Activated naive CD4-positive, alpha-beta T cell treated with anti-CD3 and anti-CD28 coated beads, Interleukin-2, amount 10 ng/mL, durations not matched to agents 7 days and 5 days (primary cell): ENCODE data around the gene NR4A2.
A peak's percentile ranks its signal among the peaks of the same experiment; 100 is the strongest.

ENCODE experiments used
- CTCF ChIA-PET: fragments of 350-600 bp; sonication (Branson Sonifier 250); formaldehyde crosslinking; loops from one replicate; lab custom pipeline; 2021; ENCODE audit warnings: antibody characterized with exemption; lab: Charles Lee
- DNase-seq: peaks from one replicate; pipeline ENCODE4 v3.0.0-alpha.2; 2020
- H3K27ac Mint-ChIP-seq: one replicate; pipeline ENCODE4 v1.8.0; 2021; ENCODE audit warnings: mild to moderate bottlenecking, moderate library complexity, mixed read lengths
- H3K27me3 Mint-ChIP-seq: one replicate; pipeline ENCODE4 v1.8.0; 2021; ENCODE audit warnings: mild to moderate bottlenecking, mixed read lengths
- H3K36me3 Mint-ChIP-seq: one replicate; pipeline ENCODE4 v1.8.0; 2021; ENCODE audit warnings: mixed read lengths
- H3K4me1 Mint-ChIP-seq: one replicate; pipeline ENCODE4 v1.8.0; 2021; ENCODE audit warnings: mixed read lengths
- H3K4me3 Mint-ChIP-seq: one replicate; pipeline ENCODE4 v1.8.0; 2021; ENCODE audit warnings: mild to moderate bottlenecking, moderate library complexity, mixed read lengths
- H3K9me3 Mint-ChIP-seq: one replicate; pipeline ENCODE4 v1.8.0; 2021; ENCODE audit warnings: mixed read lengths

Gene NR4A2

DNA sequence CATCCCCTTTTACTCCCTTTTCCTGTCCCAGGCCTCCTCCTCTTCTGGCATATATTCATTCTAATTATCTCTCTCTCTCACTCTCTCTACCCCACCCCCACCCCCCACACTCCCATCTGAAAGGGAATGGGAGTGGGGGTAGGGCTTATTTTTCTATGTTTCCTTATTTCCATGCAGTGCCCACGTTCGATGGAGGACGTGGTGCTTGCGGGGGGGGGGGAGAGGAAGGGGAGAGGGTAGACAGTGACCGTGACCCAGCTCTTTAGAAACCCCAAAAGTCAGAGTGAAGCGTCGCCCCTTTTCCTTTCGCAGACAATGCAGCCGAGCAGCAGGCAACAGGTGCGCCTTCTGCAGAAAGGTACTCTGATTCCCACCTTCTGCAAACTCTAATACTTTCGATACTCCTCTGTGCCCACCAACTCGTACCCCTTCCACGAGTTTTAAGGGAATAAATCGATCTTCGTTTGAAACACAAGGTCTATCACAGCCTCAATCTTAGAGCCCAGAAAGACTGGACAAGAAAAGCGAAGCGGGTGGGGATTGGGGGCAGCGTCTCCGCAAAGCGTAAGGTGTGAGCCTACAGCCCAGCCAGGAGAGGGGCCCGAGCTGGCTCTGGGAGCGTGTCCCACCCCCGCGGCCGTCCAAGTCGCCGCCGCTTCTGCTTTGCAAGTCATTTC lies 891 bp upstream of the NR4A2 start:
- peaks cover 52% of the 10 kb centered on the region for H3K4me1 Mint-ChIP-seq
- peak; percentile 36 for DNase-seq
- H3K27ac Mint-ChIP-seq = peak overlapping the region; percentile 93
- H3K9me3 Mint-ChIP-seq = no peaks in the 10 kb centered on the region
- H3K36me3 Mint-ChIP-seq = peaks cover 2% of the 10 kb centered on the region
- H3K4me3 Mint-ChIP-seq = peak overlapping the region; percentile 91
- CTCF ChIA-PET = interaction anchor here (2.3 to 3.0 kb wide), 3 partner anchors 10 to 255 kb away, joined by 9 to 35 read pairs (median 15); no protein-coding TSS in a partner anchor
- H3K27me3 Mint-ChIP-seq = peaks cover 55% of the 10 kb centered on the region

DNA sequence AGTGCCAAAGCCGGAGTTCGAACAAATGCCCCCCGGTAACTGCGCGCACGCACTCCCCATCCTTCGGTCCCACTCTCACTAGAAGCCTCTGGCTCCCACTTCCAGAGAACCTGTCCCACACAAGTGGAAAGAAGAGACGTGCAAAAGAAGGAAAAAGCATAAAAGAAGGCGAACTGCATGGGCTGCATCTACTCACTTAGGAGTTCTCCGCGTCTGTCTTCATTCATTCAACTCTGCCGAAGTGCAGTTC lies 312 bp downstream of the NR4A2 start:
- Mint-ChIP-seq H3K4me1 (peaks cover 48% of the 10 kb centered on the region), H3K9me3 (no peaks in the 10 kb centered on the region), H3K27ac (peak overlapping the region; percentile 93), H3K4me3 (peak overlapping the region; percentile 91), H3K36me3 (no peaks in the 10 kb centered on the region), H3K27me3 (peaks cover 67% of the 10 kb centered on the region)
- CTCF ChIA-PET = interaction anchor here (1.3 kb wide), 1 partner anchor 9 kb away, joined by 4 read pairs; no protein-coding TSS in a partner anchor
- DNase-seq = no peak

DNA sequence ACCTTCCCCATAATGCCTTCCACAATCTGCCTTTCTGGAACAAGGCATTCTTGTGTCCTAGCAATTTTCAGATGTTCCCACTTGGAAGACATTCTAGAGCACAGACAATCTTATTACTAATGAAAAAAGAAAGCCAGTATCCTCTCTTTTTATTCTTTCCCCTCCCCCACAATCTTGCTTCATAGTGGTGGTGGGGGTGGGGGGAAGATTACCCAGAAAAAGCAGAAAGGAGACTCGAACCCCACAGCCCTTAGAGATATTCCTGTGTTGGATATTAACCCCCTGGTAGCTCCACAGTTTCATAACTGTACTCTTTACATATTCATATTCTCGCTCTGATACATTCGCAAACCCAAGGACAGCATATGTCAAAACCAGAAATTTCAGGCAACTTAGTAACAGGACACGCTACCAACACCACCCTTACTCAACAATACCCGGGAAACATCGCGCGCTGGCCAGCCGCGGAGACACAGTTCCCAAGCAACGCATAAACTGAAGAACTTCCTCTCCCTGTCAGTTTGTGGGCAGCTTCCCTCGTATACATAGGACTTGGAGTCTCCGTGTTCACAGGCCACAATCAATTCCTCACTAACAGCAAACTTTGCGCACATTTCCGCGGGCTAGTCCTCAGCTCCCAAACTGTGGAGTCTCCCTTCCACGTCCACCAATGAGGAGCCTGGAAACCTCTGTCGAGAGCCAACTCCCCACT lies 793 bp downstream of the NR4A2 start:
- Mint-ChIP-seq H3K4me3 (peak overlapping the region; percentile 91), H3K4me1 (peaks cover 48% of the 10 kb centered on the region), H3K36me3 (no peaks in the 10 kb centered on the region), H3K27me3 (peaks cover 69% of the 10 kb centered on the region), H3K9me3 (no peaks in the 10 kb centered on the region), H3K27ac (peak overlapping the region; percentile 93)
- peak; percentile 51 for DNase-seq
- CTCF ChIA-PET = interaction anchor here (1.3 kb wide), 1 partner anchor 9 kb away, joined by 4 read pairs; no protein-coding TSS in a partner anchor

DNA sequence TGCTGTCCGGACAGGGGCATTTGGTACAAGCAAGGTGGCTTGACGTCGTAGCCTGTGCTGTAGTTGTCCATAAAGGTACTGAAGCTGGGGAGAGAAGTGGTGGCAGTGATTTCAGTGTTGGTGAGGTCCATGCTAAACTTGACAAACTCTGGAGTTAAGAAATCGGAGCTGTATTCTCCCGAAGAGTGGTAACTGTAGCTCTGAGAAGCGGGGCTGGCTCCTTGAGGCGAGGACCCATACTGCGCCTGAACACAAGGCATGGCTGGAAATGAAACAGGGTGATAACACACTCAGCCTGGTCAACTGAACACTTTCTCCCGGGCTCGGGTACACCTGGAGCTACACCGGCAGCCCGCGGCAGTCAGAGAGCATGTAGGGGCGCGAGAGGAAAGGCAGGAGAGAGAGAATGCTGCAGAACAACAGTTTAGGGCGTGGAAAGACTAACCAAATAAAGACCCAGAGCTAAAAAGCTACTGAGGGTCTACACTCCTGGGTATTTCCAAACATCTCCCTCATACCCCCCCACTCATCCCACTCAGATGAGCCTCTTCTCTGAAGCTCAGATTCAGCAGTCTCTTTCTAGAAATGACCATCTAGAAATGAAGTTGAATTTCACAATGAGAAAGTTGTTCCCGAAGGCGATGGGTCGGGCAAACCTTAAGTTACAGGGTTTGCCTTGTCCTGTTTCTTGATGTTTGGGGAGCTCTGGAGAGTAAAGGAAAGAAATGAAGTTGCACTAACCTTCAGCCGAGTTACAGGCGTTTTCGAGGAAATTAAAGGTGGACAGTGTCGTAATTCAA lies 2.4 kb downstream of the NR4A2 start:
- Mint-ChIP-seq H3K27ac (no peak overlapping the region), H3K9me3 (no peaks in the 10 kb centered on the region), H3K4me1 (peaks cover 36% of the 10 kb centered on the region), H3K36me3 (no peaks in the 10 kb centered on the region), H3K27me3 (peaks cover 84% of the 10 kb centered on the region), H3K4me3 (no peak overlapping the region)
- no peak for DNase-seq
- CTCF ChIA-PET = interaction anchor here (1.1 to 1.3 kb wide), 2 partner anchors 11 to 259 kb away, joined by 3 to 4 read pairs; no protein-coding TSS in a partner anchor

DNA sequence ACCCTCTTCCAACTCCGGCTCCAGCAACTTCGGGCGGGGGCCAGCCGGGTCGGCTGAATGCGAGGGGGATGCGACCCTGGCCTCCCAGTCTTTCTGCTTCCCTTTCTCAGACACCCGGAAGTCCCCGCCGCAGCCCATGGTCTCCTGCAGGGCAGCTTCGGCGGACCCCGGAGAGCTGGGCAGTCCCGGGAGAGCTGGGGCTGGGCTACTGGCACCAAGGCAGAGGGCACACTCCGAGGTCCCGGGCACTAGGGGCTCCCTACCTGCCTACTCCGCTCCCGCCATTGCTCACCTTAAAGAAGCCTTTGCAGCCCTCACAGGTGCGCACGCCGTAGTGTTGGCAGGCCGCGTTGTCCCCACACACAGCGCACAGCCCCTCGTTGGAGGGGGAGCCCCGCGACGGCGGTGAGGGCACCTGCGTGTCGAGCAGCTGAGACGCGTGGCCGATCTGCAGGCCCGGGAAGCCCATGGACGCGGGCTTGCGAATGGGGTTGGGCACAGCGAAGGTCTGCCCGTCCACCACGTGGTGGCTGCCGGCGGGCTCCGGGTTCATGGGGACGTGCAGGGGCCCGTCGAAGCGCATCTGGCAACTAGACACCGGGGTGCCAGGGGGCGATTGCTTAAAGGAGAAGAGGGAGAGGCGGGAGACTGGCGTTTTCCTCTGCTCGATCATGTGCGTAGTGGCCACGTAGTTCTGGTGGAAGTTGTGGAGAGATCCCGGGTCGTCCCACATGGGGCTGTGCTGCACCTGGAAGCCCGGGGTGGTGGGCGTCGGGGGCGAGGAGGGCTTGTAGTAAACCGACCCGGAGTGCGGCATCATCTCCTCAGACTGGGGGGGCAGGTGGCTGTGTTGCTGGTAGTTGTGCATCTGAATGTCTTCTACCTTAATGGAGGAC lies 3.2 kb downstream of the NR4A2 start:
- no peak for DNase-seq
- H3K27ac Mint-ChIP-seq = no peak overlapping the region
- peaks cover 28% of the 10 kb centered on the region for H3K4me1 Mint-ChIP-seq
- H3K9me3 Mint-ChIP-seq = no peaks in the 10 kb centered on the region
- H3K27me3 Mint-ChIP-seq = peaks cover 86% of the 10 kb centered on the region
- CTCF ChIA-PET = interaction anchor here (1.1 to 1.3 kb wide), 2 partner anchors 10 to 260 kb away, joined by 3 to 4 read pairs; no protein-coding TSS in a partner anchor
- H3K36me3 Mint-ChIP-seq = no peaks in the 10 kb centered on the region
- no peak overlapping the region for H3K4me3 Mint-ChIP-seq

DNA sequence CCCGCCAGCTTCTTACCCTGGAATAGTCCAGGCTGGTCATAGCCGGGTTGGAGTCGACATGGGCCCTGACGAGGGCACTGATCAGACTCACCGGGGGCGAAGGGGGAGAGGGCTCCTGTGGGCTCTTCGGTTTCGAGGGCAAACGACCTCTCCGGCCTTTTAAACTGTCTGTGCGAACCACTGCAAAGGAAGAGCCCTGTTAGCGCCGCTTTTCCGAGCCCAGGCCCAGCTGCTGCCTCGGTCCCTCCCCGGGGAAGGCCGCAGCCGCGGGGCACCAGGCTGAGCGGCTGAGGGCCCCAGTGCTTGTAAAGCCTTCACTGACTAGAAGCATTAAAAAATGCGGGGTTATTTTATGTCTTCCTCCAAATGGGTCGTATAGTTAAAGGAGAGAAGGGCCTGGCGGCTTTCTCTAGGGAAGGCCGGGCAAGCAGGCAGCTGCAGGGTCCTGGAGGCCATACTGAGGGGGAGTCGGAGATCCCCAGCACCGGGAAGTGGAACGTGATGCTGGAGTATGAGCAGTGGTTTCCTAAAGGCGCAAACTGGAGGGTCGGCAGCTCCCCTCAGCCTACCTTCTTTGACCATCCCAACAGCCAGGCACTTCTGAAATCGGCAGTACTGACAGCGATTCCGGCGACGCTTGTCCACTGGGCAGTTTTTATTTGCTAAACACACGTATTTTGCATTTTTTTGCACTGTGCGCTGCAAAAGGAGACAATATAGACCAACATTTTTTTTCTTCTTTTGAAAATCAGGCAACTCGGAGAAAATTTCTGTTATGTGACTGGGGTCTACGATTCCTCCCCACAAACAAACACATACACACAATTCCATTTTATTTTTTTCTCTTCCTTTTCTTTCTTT lies 4.5 kb downstream of the NR4A2 start:
- Mint-ChIP-seq H3K27me3 (peaks cover 90% of the 10 kb centered on the region), H3K36me3 (no peaks in the 10 kb centered on the region), H3K9me3 (no peaks in the 10 kb centered on the region), H3K4me1 (peaks cover 22% of the 10 kb centered on the region), H3K4me3 (no peak overlapping the region), H3K27ac (no peak overlapping the region)
- no peak for DNase-seq
- CTCF ChIA-PET = no interaction called here

DNA sequence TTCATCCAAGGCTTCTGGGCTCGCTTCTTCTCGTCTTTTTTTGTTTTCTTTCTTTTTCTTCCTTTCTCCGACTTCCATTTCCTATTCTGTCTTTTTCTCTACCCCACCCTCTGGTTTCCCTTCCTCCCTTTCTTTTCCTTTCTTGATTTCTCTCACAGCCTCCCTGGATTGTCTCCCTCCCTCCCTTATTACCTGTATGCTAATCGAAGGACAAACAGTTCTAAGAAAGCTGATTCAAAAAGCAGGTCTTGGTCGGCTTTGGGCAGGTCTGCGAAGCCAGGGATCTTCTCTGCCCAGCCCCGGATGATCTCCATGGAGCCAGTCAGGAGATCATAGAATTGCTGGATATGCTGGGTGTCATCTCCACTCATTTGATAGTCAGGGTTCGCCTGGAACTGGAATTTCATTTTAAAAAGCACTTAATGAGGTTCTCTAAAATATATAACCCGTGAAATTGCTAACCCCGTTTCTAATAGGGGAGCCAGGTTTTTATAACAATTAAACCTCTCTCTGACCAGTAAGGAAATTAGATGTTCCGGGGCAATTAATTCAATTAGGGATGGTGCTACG lies 5.9 kb downstream of the NR4A2 start:
- H3K27me3 Mint-ChIP-seq = peaks cover 90% of the 10 kb centered on the region
- no peak for DNase-seq
- H3K4me3 Mint-ChIP-seq = no peak overlapping the region
- peaks cover 26% of the 10 kb centered on the region for H3K4me1 Mint-ChIP-seq
- no peaks in the 10 kb centered on the region for H3K36me3 Mint-ChIP-seq
- H3K9me3 Mint-ChIP-seq = no peaks in the 10 kb centered on the region
- H3K27ac Mint-ChIP-seq = no peak overlapping the region
- CTCF ChIA-PET = no interaction called here

DNA sequence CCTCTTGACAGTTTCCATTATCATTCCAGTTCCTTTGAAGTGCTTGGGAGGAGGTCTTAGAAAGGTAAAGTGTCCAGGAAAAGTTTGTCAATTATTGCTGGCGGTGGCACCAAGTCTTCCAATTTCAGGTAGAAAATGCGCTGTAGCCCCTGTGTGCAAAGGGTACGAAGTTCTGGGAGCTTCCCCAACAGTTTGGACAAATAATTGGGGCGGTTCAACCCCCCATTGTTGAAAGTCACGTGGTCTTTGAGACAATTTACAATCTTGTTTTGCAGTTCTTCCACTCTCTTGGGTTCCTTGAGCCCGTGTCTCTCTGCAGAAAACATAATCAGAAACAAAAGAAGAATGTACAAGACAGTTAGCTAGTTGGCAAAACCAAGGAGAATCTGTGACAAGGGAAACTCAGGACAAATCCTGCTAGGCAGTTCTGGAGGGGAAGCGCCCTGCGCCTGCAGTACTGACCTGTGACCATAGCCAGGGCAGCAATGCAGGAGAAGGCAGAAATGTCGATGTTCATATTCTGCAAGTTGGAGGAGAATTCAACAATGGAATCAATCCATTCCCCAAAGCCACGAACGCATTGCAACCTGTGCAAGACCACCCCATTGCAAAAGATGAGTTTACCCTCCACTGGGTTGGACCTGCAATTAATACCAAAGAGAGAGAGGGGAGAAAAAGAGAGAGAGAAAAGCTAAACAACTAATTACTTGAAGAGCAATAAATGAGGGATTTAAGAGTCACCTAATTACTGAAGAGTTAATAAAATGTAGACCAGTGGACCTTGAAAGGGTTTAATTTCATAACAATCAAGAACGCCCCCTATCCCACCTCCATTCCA lies 6.6 kb downstream of the NR4A2 start:
- CTCF ChIA-PET = no interaction called here
- Mint-ChIP-seq H3K27ac (no peak overlapping the region), H3K27me3 (peaks cover 90% of the 10 kb centered on the region), H3K9me3 (no peaks in the 10 kb centered on the region), H3K36me3 (peaks cover 4% of the 10 kb centered on the region), H3K4me1 (peaks cover 28% of the 10 kb centered on the region), H3K4me3 (no peak overlapping the region)
- DNase-seq = no peak

DNA sequence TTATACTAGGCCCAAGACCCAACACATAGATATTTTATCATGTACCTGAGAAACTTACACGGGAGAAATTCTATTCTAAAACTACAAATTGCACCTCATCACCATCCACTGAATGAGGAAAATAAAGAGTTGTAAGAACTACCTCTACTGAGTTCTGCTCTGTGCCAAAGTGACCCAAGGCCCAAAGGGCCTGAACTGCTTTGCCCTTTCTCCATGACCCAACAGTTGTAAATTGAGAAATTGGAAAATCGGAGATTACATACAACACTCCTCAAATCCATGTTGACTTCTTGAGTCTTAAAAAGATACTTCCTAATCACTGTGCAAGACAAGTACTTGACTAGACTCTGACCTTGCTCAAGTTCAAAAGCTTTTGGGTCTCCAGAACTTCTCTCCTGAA lies 8.8 kb downstream of the NR4A2 start:
- peaks cover 29% of the 10 kb centered on the region for H3K4me1 Mint-ChIP-seq

DNA sequence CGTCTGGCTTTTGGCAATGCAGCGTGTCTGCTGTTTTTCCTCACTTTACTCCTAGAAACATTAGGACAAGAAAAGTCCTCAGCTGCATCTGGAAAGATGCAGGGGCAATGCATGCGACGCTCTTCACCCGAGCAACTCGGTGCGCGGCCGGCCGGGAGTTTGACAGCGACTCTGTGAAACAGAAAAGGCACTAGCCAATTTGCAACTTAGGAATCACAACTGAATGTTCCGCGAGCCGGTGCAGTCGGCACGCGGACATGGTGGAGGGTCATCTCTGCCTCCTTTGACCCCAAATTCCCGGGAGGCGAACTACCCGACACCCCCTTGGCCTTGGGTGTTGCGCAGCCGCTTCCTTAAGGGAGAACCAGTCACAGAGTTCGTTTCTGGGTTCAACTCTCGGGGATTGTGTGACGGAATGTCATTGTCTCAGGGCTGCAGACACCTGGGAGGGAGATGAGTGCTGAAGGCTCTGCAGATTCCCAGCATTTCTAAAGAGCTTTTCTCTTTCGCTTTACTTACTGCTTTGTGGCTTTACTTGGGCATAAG lies 9.8 kb downstream of the NR4A2 start:
- Mint-ChIP-seq H3K27me3 (peaks cover 90% of the 10 kb centered on the region), H3K4me1 (peaks cover 29% of the 10 kb centered on the region), H3K9me3 (no peaks in the 10 kb centered on the region), H3K4me3 (peak overlapping the region; percentile 51), H3K36me3 (peaks cover 6% of the 10 kb centered on the region), H3K27ac (no peak overlapping the region)
- no peak for DNase-seq
- CTCF ChIA-PET = interaction anchor here (1.4 kb wide), 1 partner anchor 9 kb away, joined by 4 read pairs; no protein-coding TSS in a partner anchor

More for the DNA sequence above, 8.8 kb downstream of the NR4A2 start:
- CTCF ChIA-PET = interaction anchor here (0.9 to 1.7 kb wide), 2 partner anchors 11 to 213 kb away, joined by 3 to 4 read pairs; no protein-coding TSS in a partner anchor
- Mint-ChIP-seq H3K27ac (no peak overlapping the region), H3K27me3 (peaks cover 90% of the 10 kb centered on the region), H3K9me3 (no peaks in the 10 kb centered on the region), H3K36me3 (peaks cover 6% of the 10 kb centered on the region), H3K4me3 (no peak overlapping the region)
- no peak for DNase-seq

DNA sequence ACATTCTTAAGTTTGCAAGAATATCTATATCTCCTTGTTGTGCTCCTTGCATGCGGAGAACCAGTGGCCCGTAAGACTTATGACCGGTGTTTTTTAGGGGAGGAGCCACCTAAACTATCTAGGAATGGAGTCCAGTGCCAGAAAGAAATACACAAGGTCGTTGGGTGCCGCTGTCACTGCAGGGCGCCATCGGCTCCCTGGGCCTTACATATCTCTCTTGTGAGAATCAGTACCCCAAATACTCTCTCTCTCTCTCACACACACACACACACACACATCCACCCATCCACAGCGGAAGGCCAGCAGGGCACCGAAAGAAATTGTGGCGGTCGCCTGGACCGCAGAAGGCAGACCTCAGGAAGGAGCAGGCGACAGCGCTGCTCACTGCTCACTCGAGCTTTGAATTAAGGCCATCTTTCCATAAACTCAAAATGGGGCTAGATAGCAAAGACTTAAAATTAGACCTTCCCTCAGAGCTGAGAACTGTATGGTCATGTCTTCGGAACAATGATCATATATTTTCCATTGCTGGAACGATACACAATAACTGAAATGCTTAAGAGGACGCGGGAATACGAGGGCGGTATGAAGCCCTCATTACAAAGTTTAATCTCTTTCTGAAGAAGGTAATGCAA lies 10.4 kb downstream of the NR4A2 start:
- no peak overlapping the region for H3K27ac Mint-ChIP-seq

More for the DNA sequence above, 10.4 kb downstream of the NR4A2 start:
- DNase-seq = peak; percentile 28
- CTCF ChIA-PET = interaction anchor here (1.4 kb wide), 1 partner anchor 10 kb away, joined by 4 read pairs; no protein-coding TSS in a partner anchor
- no peaks in the 10 kb centered on the region for H3K9me3 Mint-ChIP-seq
- peak overlapping the region; percentile 31 for H3K4me3 Mint-ChIP-seq
- H3K4me1 Mint-ChIP-seq = peaks cover 29% of the 10 kb centered on the region
- peaks cover 89% of the 10 kb centered on the region for H3K27me3 Mint-ChIP-seq
- peaks cover 6% of the 10 kb centered on the region for H3K36me3 Mint-ChIP-seq
